Measurements from ENCODE around the gene C12orf43. TPM values are rescaled to one million over a fixed set of nuclear protein-coding genes. Genes with fewer than 3 reads are reported as not detected.

C12orf43 gene
- total RNA-seq, 1 experiment from 2014 or later = 15.5 TPM

DNA sequence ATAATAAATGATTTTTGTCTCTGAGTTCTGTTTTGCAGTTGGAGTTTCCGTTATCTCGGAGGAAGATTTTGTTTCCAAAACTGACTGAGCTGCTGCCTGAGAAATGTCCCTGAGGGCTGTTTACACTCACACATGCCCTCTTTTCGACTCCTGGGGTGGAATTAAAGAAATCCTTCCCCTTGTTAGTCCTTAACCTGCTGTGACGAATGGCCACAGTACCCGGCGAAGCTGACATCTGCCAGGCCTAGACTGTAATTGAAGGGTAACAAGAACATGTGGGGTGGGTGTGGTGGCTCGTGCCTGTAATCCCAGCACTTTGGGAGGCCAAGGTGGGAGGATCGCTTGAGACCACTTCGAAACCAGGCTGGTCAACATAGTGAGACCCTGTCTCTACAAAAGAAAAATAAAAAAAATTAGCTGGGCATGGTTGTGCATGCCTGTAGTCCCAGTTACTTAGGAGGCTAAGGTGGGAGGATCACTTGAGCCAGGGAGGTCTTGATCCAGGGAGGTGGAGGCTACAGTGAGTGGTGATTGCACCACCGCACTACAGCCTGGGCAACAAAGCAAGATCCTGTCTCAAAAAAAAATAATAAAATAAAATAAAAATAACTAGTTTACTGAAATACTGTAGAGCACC is 14.4 kb upstream of the C12orf43 start:
- DNase-seq (ENCODE audit: low spot score) = no peak

DNA sequence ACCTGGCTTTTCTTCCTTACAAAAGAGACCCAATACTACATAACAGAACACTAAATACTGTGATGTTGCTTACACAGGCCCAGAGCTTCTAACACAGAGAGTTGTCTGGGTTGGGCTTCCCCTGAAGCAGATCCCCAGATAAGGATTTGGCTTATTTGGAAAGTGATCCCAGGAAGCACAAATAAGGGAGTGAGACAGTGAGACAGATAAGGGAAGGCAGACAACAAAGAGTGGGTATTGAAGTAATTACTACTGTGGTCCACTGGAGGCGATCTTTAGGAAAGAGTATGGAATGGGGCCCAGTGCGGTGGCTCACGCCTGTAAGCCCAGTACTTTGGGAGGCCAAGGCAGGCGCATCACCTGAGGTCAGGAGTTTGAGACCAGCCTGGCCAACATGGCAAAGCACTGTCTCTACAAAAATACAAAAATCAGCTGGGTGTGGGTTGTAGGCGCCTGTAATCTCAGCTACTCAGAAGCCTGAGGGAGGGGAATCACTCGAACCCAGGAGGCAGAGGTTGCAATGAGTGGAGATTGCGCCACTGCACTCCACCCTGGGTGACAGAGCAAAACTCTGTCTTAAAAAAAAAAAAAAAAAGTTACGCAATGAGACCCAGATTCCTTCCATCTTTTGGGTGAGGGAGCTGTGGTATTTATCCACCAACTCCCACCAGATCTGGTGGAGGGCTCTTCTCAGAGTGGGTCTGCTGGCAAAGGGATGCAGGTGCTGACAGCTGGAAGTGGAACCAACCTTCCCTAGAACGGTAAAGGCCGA is 10.2 kb upstream of the C12orf43 start:
- DNase-seq (ENCODE audit: low spot score) = no peak

DNA sequence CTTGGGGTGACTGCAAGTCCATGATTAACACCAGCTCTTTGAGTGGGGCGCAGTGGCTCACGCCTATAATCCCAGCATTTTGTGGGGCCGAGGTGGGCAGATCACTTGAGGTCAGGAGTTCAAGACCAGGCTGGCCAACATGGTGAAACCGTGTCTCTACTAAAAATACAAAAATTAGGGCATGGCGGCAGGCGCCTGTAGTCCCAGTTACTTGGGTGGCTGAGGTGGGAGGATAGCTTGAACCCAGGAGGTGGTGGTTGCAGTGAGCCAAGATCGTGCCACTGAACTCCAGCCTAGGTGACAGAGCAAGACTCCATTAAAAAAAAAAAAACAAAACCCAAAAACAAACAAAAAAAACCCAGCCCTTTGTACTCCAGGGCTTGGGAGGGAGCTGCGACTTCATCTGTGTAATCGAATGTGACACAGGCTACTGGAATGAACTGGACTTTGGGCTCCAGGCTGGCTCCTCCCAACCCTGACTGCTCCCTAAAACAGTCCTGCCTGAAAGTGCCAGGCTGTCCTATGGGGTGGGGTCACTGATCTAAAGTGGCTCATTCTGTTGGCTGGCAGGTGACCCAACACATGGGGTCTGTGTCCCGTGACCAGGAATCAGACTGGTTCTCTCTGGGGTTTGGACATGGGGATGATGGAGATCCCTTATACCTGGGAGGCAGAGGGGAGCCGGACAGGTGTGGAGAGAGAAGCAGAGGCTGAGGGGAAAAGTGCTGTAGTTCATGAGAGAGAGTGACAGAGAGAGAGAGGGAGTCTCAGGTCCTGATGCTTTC is 9.3 kb upstream of the C12orf43 start:
- no peak for DNase-seq (ENCODE audit: low spot score)

DNA sequence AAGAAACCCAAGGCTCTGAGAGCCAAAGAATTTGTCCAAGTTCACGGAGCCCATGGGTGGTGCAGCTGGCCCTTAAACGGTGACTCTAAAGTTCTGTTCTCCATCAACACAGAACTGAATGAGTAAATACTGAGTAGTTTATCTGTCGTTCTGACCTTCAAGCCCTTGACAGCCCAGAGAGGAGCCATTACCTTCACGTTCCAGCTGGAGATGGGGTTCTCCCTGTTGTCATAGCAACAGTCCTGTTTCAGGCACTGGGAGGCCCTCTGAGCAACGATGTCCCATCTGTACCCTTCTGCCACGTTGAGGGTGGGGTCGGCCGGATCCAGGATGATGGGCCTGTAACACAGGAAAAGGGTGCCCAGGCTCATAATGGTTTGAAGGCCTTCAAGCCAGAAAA is 7.5 kb upstream of the C12orf43 start:
- DNase-seq (ENCODE audit: low spot score) = no peak

DNA sequence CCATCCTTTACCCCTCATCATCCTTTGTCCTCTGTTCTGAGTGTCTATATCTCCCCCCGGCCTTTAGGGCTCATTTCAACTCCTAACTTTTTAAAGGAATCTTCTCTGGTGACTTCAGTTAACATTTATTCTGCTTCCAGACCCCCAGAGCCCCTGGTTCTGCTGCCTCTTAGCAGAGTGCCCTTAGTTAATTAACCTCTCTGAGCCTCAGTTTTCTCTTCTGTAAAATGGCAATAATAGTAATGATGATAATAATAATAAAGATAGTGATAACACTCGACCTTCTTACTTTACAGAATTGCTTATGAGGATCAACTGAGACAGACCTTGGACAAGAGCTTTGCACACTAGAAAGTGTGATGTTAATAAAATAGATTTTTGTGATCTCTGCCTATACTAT is 6.4 kb upstream of the C12orf43 start:
- DNase-seq (ENCODE audit: low spot score) = no peak

DNA sequence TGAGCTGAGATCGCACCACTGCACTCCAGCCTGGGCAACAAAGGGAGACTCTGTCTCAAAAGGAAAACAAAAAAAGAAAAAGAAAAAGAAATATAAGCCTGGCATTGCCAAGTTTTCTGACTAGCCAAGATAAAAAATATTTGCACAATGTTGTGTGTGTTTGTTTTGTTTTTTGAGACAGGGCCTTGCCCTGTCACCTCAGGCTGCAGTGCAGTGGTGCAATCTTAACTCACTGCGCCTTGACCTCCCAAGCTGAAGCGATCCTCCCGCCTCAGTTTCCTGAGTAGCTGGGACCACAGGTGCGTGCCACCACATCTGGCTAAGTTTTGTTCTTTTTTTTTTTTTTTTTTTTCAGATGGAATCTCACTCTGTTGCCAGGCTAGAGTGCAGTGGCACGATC is 5.5 kb upstream of the C12orf43 start:
- DNase-seq (ENCODE audit: low spot score) = no peak

DNA sequence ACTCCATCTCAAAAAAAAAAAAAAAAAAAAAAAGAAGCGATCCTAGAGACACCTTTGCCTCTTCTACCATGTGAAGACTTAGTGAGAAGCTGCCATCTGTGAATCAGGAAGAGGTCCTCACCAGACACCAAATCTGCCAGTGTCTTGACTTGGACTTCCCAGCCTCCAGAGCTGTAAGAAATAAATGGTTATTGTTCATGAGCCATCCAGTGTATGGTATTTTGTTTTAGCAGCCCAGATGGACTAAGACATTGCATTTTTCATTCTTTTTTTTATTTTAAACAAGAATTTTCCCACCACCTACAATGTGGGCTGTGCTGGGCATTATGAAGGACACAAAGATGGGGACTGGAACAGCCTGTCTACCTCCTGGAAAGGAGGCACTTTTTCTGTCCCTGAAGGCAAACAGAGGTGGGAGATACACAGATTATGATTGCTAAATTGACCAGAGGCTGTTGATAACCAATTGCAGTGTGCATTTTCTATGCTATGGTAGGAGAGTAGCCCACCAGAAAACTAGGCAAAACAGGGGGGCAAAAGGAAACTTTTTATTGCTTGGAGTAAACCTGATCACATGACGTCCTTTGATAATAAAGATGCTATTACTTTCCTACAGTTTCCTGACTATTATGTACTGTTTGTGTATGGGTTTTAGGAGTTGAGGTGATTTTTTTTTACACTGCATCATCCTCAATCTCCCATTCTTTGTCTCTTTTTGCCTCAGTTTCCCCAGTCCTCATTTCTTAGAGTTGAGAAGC is 2.8 kb upstream of the C12orf43 start:
- no peak for DNase-seq (ENCODE audit: low spot score)

DNA sequence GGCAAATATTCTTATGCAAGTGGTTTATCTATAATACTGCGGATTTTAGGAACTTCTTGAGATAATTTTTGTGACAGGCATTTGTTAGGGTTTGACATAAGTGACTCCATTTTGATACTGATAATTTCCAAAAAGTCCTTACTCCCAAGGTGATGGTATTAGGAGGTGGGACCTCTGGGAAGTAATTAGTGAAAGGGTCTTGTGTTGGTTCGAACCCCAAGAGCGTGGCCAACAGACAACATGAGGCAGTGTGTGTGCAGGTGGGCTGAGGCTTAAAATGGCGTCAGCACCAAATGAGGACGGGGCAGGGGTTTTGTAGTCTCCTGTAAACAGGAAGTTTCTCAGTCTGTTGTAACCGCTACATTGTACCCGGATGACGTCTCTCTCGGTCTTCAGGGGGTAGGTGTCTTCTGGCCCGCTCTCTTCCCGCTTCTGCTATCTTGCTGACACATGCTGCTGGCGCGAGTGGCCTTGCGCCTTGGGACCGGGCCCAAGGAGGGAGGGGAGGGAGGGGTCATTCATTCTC is 1.7 kb upstream of the C12orf43 start:
- no peak for DNase-seq (ENCODE audit: low spot score)

DNA sequence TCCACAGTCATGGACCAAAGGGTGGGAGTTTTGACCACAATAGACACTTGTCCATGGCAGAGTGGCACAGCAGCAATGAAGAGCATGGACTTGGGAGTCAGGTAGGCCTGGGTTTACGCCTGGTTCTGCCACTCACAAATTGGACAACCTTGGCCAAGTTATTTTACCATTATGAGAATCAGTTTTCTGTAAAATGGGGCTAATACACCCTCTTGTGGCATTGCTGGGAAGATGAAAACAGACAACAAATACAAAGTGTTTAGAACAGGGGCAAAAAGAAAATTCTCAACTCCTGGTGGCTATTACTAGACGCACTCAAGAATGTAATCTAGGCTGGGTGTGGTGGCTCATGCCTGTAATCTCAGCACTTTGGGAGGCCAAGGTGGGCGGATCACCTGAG is 2.6 kb downstream of the C12orf43 start:
- no peak for DNase-seq (ENCODE audit: low spot score)

DNA sequence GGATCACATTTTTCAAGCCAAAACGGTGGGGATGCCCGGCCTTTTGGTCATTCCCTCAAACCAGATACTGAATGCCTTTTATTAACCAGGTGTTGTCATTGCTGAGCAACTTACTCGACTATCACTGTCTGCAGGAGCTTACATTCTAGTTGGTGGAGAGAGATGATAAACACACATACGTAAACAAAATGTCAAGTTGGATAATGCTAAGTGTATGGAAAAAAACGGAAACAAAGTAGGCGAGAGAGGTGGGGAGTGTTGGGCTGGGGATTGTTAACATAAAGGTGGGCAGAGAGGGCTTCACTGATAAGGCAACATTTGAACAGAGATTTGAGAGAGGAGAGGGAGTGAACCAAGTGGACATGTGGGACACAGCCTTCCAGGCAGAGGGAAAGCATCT is 4.5 kb downstream of the C12orf43 start:
- no peak for DNase-seq (ENCODE audit: low spot score)

DNA sequence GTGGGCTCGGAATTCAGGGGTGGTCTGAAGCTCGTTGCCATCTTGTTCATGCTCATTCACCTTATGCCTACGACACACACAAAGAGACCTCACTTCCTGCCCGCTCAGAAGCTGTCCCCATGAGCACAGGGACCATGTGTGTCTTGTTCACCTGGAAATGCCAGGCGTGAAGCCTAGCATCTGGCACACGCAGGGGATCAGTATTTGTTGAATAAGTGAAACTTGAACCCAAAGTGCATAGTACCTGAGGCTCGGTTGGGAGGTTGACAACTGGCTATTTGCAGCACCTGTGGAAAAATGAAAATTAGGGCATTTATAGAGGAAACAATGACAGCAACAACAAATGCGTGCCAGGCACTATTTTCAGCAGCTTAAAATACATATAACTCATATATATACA is 5.4 kb downstream of the C12orf43 start:
- DNase-seq (ENCODE audit: low spot score) = no peak

DNA sequence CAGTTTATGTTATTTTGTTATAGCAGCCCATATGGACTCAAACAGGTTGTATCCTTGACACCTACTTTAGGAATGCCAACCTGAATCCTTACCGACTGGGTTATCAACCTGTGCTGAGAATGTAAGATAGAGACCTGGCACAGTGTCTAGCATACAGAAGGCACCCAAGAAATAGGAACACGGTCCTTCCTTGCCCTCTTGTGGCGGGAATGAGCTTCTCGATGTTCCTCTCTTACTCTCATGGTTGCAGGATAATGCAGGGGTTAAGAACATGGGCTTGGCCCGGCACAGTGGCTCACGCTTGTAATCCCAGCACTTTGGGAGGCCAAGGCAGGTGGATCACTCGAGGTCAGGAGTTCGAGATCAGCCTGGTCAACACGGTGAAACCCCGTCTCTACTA is 6.5 kb downstream of the C12orf43 start:
- peak; percentile 29 for DNase-seq (ENCODE audit: low spot score)

DNA sequence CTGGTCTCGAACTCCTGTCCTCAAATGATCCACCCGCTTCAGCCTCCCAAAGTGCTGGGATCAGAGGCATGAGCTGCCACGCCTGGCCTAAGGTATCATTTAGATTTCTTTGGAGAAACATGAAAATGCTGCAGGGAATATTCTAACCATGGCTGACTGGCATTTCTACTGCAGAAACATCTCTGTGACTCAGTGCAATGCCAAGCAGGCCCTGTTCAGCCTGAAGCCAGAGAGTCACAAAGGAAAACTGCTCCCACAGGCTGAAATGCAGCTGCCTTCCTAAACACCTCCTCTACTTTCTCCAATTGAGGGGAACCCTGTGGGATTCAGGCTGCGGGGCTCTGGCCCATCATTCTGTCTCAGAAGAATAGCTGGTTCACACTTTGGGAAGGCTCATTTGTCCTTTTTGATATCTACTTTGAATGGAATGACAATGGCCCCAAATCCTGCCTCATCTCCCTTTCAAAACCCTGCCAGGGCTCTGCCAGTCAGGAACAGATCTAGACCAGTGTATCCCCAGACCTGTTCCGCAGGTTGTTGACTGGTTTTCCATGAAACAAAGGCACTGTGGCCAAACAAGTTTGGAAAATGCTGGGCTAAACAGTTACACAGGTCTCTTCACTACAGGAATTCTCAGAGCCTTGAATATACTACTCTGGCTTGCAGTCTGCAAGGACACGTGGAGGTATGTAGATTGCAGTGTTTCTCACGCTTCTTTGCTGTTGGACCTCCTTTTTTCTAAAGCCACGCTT is 7.8 kb downstream of the C12orf43 start:
- DNase-seq (ENCODE audit: low spot score) = no peak

DNA sequence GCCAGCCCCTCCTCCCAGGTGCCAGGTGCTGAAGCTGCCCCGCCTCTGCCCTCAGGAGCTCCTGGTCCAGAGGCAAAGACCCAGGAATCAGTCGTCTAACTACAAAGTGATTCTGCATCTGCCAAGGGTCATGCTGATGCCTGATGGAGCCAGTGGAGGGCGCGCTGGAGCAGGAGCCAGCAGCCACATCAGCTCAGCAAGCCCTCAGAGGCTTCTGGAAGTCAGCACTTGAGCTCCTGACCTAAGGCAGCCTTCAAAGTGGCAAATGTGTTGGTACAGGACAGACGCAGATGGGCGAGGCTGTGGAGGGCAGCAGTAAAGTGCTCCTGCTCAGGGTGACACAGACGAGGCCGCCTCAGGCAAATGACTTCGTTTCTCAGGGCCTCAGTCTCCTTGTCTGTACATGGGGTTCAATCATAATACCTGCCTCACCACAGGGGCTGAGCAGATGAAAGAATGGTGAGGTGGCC is 10.9 kb downstream of the C12orf43 start:
- peak; percentile 32 for DNase-seq (ENCODE audit: low spot score)

DNA sequence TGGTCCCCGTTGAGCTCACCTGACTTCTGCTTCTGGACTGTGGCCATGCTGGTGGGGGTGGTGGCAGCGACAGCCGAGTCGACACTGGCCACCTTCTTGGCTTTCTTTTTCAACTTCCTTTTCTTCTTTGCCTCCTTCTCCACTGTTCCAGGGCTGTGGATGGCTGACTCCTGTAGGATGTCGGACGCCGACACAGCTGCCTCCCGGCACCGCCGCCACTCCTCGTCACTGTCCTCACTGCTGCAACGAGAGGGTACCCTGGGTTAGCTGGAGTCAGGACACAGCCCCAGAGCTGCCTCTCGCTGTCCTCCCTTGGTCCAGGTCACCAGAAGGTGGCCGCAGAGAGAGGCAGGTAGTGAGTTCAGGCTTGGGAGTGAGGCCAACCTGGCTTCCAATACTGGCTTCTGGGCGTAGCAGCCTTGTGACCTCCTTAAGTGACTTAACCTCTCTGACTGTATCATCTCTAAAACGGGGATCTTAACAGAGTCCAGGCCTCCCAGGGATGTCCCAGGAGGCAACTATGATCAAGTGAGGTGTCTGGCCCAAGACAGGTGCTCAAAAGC is 12.0 kb downstream of the C12orf43 start:
- DNase-seq (ENCODE audit: low spot score) = no peak

DNA sequence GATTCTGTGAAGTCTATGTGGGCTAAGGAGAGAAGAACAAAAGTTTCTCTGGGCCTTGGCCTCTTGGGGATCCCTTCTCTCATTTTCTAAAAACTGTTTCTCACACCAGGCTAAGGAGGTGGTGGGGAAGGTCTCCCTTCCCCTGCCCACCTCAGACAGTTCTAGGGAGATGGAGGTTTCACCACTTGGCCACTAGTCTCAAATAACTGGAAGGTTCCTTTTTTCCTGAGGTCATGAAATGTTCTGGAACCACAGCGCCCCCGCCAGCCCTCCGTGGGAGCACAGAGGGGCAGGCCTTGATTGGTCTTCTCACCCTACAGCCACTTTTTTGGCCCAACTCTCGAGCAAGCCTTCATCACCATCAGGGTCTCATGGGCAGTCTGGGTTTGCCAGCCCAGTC is 12.6 kb downstream of the C12orf43 start:
- DNase-seq (ENCODE audit: low spot score) = no peak

DNA sequence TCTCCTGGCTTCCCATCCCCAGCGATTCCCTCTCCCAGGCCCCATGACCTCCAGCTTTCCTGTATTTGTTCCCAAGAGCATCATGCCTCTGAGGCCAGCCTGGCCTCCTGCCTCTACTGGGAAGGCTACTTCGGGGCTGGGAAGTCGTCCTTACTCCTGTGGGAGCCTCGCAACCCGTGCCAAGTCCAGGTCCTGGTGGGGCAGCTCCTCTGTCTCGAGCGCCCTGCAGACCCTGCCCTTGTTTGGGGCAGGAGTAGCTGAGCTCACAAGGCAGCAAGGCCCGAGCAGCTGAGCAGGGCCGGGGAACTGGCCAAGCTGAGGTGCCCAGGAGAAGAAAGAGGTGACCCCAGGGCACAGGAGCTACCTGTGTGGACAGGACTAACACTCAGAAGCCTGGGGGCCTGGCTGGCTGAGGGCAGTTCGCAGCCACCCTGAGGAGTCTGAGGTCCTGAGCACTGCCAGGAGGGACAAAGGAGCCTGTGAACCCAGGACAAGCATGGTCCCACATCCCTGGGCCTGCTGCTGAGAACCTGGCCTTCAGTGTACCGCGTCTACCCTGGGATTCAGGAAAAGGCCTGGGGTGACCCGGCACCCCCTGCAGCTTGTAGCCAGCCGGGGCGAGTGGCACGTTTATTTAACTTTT is 14.3 kb downstream of the C12orf43 start:
- no peak for DNase-seq (ENCODE audit: low spot score)

DNA sequence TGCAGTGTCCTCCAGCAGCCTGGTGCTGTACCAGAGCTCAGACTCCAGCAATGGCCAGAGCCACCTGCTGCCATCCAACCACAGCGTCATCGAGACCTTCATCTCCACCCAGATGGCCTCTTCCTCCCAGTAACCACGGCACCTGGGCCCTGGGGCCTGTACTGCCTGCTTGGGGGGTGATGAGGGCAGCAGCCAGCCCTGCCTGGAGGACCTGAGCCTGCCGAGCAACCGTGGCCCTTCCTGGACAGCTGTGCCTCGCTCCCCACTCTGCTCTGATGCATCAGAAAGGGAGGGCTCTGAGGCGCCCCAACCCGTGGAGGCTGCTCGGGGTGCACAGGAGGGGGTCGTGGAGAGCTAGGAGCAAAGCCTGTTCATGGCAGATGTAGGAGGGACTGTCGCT is 15.2 kb downstream of the C12orf43 start:
- DNase-seq (ENCODE audit: low spot score) = no peak

DNA sequence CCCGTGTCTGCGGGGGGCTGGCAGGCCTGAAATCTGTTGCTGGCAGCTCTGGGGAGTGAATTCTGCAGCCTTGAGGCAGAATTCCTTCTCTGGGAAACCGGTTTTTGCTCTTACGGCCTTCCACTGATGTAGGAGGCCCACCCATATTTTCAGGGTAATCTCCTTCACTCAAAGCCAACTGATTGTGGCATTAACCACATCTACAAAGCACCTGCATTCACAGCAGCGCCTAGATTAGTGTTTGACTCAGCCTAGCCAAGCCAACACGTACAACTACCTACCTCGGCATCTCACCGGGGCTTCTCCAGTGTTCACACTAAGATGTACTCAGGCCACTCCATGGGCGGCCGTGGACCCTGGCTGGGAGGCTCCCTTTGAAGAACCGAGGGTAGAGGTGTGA is 15.8 kb downstream of the C12orf43 start:
- no peak for DNase-seq (ENCODE audit: low spot score)
